Activated naive CD8-positive, alpha-beta T cell treated with anti-CD3 and anti-CD28 coated beads for 36 hours (primary cell): ENCODE results near the gene HACL1. TPM values are rescaled to one million over a fixed set of nuclear protein-coding genes. Genes with fewer than 3 reads are reported as not detected.
A peak's percentile ranks its signal among the peaks of the same experiment; 100 is the strongest.

ENCODE experiments used
- DNase-seq: peaks from one replicate; pipeline ENCODE4 v3.0.0; 2021
- H3K27ac Mint-ChIP-seq: one replicate; pipeline ENCODE4 v1.8.0; 2022; ENCODE audit warnings: mild to moderate bottlenecking, moderate library complexity, mixed read lengths
- H3K27me3 Mint-ChIP-seq: one replicate; pipeline ENCODE4 v1.8.0; 2022; ENCODE audit warnings: mild to moderate bottlenecking, mixed read lengths
- H3K36me3 Mint-ChIP-seq: one replicate; pipeline ENCODE4 v1.8.0; 2021; ENCODE audit warnings: mild to moderate bottlenecking, mixed read lengths
- H3K4me1 Mint-ChIP-seq: one replicate; pipeline ENCODE4 v1.8.0; 2021; ENCODE audit warnings: mixed read lengths
- H3K4me3 Mint-ChIP-seq: one replicate; pipeline ENCODE4 v1.8.0; 2022; ENCODE audit warnings: mild to moderate bottlenecking, moderate library complexity, mixed read lengths
- H3K9me3 Mint-ChIP-seq: one replicate; pipeline ENCODE4 v1.8.0; 2022; ENCODE audit warnings: mixed read lengths
- total RNA-seq, 2 experiments: library from RNA; stranded (reverse); gene quantifications; one replicate each; pipeline ENCODE4 v1.2.3, GENCODE V29; 2021

HACL1 gene
- 10 to 100 TPM; 23.0 to 23.3 TPM for total RNA-seq

DNA sequence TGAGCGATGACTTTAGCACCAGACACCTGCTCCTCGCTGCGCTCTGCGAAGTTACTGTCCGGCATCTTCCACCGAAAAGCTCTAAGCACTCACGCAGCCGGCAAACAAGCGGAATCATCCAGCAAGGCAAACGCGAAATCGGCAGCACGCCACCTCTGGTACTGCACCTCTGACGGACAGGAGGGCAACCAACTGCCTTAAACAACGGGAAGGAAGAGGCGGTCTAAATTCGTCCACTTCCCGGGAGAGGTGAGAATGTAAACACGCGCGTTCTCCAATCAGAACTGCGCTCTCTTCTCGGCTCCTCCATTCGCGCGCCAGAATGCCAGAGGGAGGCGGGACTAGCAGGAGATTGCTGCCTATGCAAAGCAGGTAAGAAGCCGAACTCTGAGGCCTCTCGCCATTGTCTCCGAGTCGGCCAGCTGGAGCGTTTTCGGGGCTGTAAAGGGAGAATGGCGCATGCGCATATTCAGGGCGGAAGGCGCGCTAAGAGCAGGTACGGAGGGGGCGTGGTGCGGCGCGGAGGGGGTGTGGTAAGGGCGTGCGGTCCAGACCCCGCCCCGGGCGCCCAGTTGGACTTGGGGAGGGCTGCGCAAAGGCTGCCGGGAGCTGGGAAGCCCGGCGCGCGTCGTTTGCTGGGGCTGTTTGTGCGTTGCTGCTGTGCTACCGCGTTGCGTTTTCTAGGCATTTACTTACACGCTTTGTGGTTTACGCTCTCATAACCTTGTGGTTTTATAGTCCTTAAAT is at the start of gene HACL1, which contains the start of gene BTD:
TSS of gene HACL1 (minus strand) at position 171 of the 747 bp plus-strand sequence. CDS start at position 65, 106 bp downstream.
TSS of gene BTD (plus strand) at position 347 of the 747 bp plus-strand sequence. CDS start 33,695 bp downstream, outside the sequence.
- H3K4me3 Mint-ChIP-seq, result peak within 1 kb of the TSS; percentile 99
- H3K4me1 Mint-ChIP-seq, result peaks cover 29% of the 10 kb centered on the region
- H3K27ac Mint-ChIP-seq, result peak within 1 kb of the TSS; percentile 97
- peak; percentile 98 for DNase-seq
- peaks cover 5% of the 10 kb centered on the region for H3K9me3 Mint-ChIP-seq
- peaks cover 33% of the 10 kb centered on the region for H3K36me3 Mint-ChIP-seq
- peaks cover 3% of the 10 kb centered on the region for H3K27me3 Mint-ChIP-seq

- Mint-ChIP-seq H3K27me3 (peaks cover 41% of the 10 kb centered on the region), H3K4me1 (peaks cover 33% of the 10 kb centered on the region), H3K9me3 (peaks cover 5% of the 10 kb centered on the region), H3K36me3 (peaks cover 10% of the 10 kb centered on the region), H3K4me3 (no peak overlapping the region), H3K27ac (no peak overlapping the region)
- DNase-seq, result no peak
Observed at GRCh38 chr3:15649858-15650257, 48.5 kb upstream of the HACL1 start.

DNA sequence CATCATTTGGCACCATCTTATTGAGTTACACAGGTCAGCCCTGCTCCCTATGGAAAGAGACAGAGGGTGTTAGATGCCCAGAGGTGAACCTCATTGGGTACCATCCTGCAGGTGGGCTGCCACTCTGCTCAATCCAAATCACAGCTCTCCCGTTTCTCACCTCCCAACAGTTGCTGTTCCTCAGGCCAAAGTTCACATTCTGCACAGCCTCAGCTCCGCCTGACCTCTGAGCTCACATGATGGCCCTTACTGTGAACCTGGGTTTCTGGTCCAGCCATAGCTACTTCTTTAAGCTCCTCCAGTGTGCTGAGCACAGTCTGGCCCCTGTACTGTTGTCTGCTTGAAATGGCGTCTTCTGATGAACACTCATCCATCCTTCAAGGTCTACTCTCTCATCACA is 48.0 kb upstream of the HACL1 start:
- H3K36me3 Mint-ChIP-seq, result peaks cover 10% of the 10 kb centered on the region
- DNase-seq, result no peak
- peaks cover 41% of the 10 kb centered on the region for H3K27me3 Mint-ChIP-seq
- peaks cover 4% of the 10 kb centered on the region for H3K9me3 Mint-ChIP-seq
- no peak overlapping the region for H3K27ac Mint-ChIP-seq
- H3K4me3 Mint-ChIP-seq, result no peak overlapping the region
- peaks cover 33% of the 10 kb centered on the region for H3K4me1 Mint-ChIP-seq

DNA sequence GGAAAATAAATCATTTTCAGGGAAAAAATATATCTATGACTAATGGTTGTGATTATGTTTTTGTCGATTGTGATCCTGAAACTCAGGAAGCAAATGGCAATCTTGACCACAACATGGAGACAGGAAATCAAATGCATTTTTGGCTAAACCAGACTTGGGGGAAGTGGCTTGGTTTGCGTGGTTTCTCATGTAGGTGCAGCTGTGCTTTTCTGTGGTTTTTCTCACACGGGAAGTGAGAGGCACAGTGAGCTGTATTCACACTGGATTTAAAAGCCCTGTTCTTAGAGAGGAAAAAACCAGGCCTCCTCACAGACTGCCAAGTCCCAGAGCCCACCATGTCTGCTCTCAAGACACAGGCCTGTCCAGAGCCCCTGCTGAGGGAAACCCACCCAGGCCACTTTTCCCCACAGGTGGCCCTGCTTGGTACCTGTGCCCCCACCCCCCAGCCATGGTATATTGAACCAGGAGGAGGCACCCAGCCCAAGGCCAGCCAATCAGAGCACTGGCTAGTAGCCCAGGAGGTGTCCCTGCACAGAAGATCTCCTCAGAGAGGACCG is 46.3 kb upstream of the HACL1 start:
- peaks cover 41% of the 10 kb centered on the region for H3K27me3 Mint-ChIP-seq
- H3K9me3 Mint-ChIP-seq, result peaks cover 4% of the 10 kb centered on the region
- H3K4me1 Mint-ChIP-seq, result peaks cover 33% of the 10 kb centered on the region
- peak; percentile 71 for DNase-seq
- H3K36me3 Mint-ChIP-seq, result peaks cover 9% of the 10 kb centered on the region
- peak overlapping the region; percentile 86 for H3K27ac Mint-ChIP-seq
- peak overlapping the region; percentile 53 for H3K4me3 Mint-ChIP-seq

DNA sequence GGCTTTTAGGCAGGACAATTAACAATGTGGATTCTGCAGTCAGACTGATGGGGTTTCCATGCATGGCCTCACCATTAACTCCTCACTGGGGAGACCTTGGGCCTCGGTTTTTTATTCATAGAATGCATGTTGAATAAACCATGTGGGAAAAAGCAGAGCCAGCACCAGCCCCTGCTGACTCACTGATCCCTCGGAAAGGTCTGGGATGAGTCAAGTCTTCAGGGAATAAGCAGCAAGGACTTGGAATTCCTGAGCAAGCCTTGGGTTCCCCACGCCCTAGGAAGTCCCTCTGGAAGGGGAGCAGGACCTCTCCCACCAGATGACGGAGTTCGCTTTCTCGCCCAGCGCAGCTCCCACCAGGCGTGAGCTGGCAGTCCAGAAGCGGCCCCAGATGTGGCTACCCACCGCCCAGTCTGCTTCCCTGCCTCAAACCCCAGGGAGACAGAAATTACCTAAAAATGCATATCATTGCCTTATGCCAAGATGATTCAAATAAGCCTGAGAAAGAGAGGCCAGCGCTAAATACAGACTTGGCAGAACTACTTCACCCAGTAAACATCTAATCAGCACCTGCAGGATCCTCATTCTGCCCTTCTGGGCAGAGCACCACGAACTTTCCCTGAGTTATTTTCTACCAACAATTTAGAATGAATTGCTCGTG is 45.6 kb upstream of the HACL1 start:
- Mint-ChIP-seq H3K4me1 (peaks cover 33% of the 10 kb centered on the region), H3K27me3 (peaks cover 40% of the 10 kb centered on the region), H3K4me3 (peak overlapping the region; percentile 53), H3K27ac (peak overlapping the region; percentile 86), H3K9me3 (peaks cover 4% of the 10 kb centered on the region), H3K36me3 (peaks cover 12% of the 10 kb centered on the region)
- DNase-seq, result no peak

DNA sequence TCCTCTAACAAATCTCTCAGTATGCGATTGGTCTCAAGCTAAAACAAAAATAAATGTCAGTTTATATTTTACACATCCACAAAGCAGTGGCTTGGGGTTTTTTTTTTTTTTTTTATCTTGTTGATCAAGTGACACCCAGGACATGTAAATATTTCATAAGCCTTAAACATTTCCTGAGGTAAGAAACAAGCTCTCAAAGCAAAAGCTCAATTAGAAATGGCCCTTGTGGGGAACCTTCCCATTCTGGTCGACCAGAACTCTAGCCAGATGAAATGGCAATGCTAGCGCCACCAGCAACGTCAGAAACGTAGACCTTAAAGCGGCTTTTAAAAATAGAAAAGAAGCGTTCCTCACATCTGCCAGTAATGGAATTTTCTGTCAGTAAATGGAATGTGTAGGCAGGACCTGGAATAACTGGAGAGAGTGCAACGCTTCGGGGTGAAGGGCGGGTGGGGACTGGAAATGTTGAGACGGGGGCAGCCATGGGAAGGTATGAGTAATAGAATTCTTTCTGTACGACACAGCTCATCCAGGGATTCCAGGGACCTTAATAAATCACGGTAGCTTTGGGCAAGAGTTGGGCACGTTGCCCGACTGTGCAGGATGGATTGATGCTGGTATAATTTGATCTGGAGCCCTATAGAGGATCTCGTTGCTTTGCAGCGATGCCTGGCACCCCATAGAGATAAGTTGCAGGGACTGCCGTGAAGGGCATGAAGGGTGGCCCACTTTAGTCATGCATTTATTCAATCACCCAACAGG is 44.6 kb upstream of the HACL1 start:
- Mint-ChIP-seq H3K36me3 (peaks cover 14% of the 10 kb centered on the region), H3K9me3 (peaks cover 4% of the 10 kb centered on the region), H3K4me1 (peaks cover 35% of the 10 kb centered on the region), H3K27me3 (peaks cover 30% of the 10 kb centered on the region), H3K4me3 (no peak overlapping the region), H3K27ac (no peak overlapping the region)
- DNase-seq, result no peak

- Mint-ChIP-seq H3K4me1 (peaks cover 35% of the 10 kb centered on the region), H3K9me3 (peaks cover 4% of the 10 kb centered on the region), H3K36me3 (peaks cover 14% of the 10 kb centered on the region), H3K4me3 (no peak overlapping the region), H3K27ac (no peak overlapping the region), H3K27me3 (peaks cover 23% of the 10 kb centered on the region)
- DNase-seq, result no peak
Observed at GRCh38 chr3:15645246-15645645, 43.9 kb upstream of the HACL1 start.

- Mint-ChIP-seq H3K27me3 (no peaks in the 10 kb centered on the region), H3K4me3 (no peak overlapping the region), H3K27ac (no peak overlapping the region), H3K36me3 (peaks cover 5% of the 10 kb centered on the region), H3K9me3 (no peaks in the 10 kb centered on the region), H3K4me1 (peaks cover 39% of the 10 kb centered on the region)
- DNase-seq, result no peak
Observed at GRCh38 chr3:15638891-15639262, 37.5 kb upstream of the HACL1 start.

GRCh38 chr3:15638193-15638890 is 37.0 kb upstream of the HACL1 start:
- Mint-ChIP-seq H3K27ac (peak overlapping the region; percentile 82), H3K36me3 (peaks cover 5% of the 10 kb centered on the region), H3K27me3 (no peaks in the 10 kb centered on the region), H3K9me3 (no peaks in the 10 kb centered on the region), H3K4me1 (peaks cover 44% of the 10 kb centered on the region), H3K4me3 (no peak overlapping the region)
- no peak for DNase-seq

DNA sequence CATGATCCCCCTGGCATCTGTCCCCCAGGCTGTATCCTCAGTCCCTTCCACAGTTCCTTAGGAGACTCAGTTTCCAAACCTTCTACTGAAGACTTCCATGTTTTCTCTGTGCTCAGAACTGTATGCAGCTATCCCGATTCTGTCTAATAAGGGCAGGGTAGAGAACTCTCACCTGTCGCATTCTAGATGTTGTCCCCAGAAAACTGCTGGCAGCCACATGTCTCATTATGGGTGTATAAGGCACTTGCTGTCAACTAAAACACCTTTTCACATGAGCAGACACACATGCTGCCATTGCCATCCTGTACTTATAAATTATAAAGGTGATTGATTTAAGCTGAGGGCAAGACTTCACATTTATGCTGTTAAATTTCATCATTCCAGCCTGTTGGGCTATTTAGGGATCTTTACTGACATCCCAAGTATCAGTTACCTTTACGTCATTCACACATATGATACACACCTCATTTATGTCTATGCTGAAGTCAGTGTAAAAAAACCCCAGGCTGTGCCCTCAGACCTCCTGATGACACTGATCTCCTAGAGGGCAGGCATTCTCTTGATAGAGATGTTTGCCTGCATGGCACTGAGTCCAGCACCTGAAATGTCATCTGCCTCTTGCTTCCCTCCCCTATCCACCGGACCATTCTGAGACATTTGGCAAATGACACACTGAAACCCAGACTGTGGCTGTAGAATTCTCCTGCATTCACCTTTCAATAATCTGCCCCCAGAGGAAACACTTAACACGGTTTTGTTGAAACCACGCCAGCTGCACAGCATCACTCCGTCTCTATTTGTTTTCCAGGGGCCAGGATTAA is 36.0 kb upstream of the HACL1 start:
- Mint-ChIP-seq H3K9me3 (no peaks in the 10 kb centered on the region), H3K27ac (peak overlapping the region; percentile 82), H3K27me3 (no peaks in the 10 kb centered on the region), H3K36me3 (peaks cover 5% of the 10 kb centered on the region), H3K4me3 (peak overlapping the region; percentile 15), H3K4me1 (peaks cover 47% of the 10 kb centered on the region)
- no peak for DNase-seq

DNA sequence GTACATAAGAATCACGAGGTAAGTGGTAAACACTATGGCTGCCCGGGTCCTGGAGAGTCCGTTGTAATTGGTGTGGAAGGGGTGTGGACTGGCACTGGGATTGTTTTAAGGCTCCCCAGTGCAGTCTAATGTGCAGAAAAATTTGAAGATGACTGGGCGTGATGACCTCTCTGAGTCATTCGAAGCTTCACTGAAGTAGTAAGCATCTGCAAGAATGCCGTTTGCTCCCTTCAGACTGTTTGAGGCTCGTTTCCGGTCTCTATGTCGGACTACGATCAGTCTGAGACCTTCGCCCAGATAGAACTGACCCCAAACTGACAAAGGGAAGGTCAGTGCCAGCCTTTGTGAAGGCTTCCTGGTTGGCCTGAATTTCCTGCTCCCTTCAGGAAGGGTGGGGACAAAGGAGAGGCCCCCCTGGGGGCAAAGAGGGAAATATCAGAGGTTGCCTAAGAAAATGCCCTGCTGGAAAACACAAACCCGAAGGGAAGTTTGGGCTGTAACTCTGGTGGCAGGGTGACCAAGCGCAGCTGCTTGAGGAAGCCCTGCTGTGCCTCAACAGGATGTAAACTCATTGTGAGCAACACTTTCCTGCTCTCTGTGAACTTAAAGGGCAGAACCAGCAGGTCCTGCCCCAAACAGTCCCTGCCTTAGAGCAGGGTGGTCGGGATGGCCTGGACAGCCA is 34.8 kb upstream of the HACL1 start:
- H3K36me3 Mint-ChIP-seq, result no peaks in the 10 kb centered on the region
- H3K27me3 Mint-ChIP-seq, result no peaks in the 10 kb centered on the region
- H3K27ac Mint-ChIP-seq, result peak overlapping the region; percentile 23
- no peak overlapping the region for H3K4me3 Mint-ChIP-seq
- peaks cover 45% of the 10 kb centered on the region for H3K4me1 Mint-ChIP-seq
- DNase-seq, result peak; percentile 39
- H3K9me3 Mint-ChIP-seq, result no peaks in the 10 kb centered on the region

DNA sequence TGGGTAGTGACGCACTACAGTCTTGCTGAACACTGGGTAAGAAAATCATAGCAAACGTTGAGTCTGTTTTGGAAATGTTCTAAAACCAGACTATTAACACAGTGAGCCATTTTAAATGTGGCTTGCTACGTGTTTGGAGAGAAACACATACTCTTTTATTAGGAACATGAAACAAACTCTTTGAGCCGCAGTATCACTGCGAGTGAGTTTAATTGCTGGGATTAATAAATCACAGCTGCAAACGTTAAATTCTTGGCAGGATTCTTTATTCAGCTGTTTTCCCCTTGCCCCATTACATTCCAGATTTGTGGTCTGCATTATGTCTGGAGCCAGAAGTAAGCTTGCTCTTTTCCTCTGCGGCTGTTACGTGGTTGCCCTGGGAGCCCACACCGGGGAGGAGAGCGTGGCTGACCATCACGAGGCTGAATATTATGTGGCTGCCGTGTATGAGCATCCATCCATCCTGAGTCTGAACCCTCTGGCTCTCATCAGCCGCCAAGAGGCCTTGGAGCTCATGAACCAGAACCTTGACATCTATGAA is 33.8 kb upstream of the HACL1 start:
- no peak overlapping the region for H3K27ac Mint-ChIP-seq
- H3K4me1 Mint-ChIP-seq, result peaks cover 54% of the 10 kb centered on the region

GRCh38 chr3:15634671-15635070 is 33.3 kb upstream of the HACL1 start:
- Mint-ChIP-seq H3K36me3 (no peaks in the 10 kb centered on the region), H3K27ac (no peak overlapping the region), H3K9me3 (no peaks in the 10 kb centered on the region), H3K4me1 (peaks cover 57% of the 10 kb centered on the region), H3K4me3 (no peak overlapping the region), H3K27me3 (no peaks in the 10 kb centered on the region)
- no peak for DNase-seq

More for the DNA sequence above, 33.8 kb upstream of the HACL1 start:
- DNase-seq, result no peak
- no peaks in the 10 kb centered on the region for H3K36me3 Mint-ChIP-seq
- H3K27me3 Mint-ChIP-seq, result no peaks in the 10 kb centered on the region
- no peak overlapping the region for H3K4me3 Mint-ChIP-seq
- H3K9me3 Mint-ChIP-seq, result no peaks in the 10 kb centered on the region
